Tibial nerve (tissue), 3 donors: ENCODE results near the gene ZNF814.

Experiments used
- POLR2A ChIP-seq, 2 donors: fragments of 450-650 bp; IDR thresholded peaks; one replicate each; pipeline ENCODE4 v1.6.1; 2017; ENCODE audit warnings: antibody characterized with exemption in 2 of 2, mild to moderate bottlenecking in 2 of 2, moderate library complexity in 2 of 2
- TF ChIP-seq, protein P1 (sequence below), 5 experiments: fragments of 200-600 bp in 3 of 5; fragments of 450-650 bp in 2 of 5; sonication (generic) in 3 of 5; IDR thresholded peaks; one replicate each; pipeline ENCODE4 v1.5.1; 2016 to 2019; ENCODE audit warnings: antibody characterized with exemption in 5 of 5, mild to moderate bottlenecking in 3 of 5, moderate library complexity in 2 of 5

DNA sequence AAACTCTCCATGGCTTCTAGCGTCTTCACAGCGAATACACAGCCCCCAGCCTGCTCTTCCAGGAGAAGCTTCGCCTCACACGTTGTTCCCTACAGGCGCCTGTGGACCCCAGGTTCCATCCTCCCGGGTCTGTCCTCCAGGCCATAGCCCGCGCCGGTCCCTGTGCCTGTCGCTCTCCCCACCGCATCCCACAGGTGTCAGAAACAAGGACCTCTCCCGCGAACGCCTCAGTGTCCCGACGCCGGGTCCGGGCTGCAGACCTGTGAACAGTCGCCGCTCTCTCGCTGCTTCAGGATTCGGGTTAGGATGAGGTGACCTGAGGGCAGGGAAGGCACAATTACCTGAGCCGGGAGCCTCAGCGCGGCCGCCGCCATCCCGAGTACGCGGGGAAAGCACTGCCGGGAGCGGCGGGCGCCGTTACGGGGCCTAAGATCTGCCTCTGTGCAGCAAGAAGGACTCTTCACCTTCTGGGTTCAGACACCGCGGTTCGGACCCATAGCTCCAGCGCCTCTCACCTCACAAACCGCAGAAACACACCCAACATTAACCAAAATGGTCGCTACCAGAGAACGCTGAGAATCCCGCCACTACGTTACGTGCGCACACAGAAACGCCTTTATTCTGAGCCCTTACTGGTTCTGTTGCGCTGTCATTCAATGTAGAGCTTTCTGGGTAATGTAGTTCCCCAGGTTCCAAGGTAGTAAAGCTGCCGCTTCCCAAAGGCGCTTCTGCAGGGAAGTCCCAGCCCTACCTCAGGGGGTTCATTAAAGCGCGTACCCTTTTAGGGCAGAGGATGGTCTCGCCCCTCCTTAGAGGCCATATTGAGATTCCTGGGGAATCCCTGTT is 46.2 kb upstream of the ZNF814 start, which contains the start of gene ZNF418:
- TF ChIP-seq POLR2A (IDR thresholded peaks at IDR 0.05), result no peak
- TF ChIP-seq, protein P1, sequence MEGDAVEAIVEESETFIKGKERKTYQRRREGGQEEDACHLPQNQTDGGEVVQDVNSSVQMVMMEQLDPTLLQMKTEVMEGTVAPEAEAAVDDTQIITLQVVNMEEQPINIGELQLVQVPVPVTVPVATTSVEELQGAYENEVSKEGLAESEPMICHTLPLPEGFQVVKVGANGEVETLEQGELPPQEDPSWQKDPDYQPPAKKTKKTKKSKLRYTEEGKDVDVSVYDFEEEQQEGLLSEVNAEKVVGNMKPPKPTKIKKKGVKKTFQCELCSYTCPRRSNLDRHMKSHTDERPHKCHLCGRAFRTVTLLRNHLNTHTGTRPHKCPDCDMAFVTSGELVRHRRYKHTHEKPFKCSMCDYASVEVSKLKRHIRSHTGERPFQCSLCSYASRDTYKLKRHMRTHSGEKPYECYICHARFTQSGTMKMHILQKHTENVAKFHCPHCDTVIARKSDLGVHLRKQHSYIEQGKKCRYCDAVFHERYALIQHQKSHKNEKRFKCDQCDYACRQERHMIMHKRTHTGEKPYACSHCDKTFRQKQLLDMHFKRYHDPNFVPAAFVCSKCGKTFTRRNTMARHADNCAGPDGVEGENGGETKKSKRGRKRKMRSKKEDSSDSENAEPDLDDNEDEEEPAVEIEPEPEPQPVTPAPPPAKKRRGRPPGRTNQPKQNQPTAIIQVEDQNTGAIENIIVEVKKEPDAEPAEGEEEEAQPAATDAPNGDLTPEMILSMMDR (IDR thresholded peaks at IDR 0.05), result no peak
